Hepatocyte (in vitro differentiated cells): Measurements from ENCODE around the gene TTBK1. TPM values are rescaled to one million over a fixed set of nuclear protein-coding genes. Genes with fewer than 3 reads are reported as not detected.

Experiments used
- DNase-seq: peaks from one replicate; pipeline ENCODE4 v3.0.0-alpha.2; 2016; ENCODE audit warnings: low spot score
- H2AFZ ChIP-seq: fragments of 200-600 bp; sonication (generic); 2 replicates; pipeline ENCODE4 v1.6.0; 2016; ENCODE audit warnings: antibody characterized with exemption, mild to moderate bottlenecking
- H3K27ac ChIP-seq: fragments of 200-600 bp; sonication (generic); 2 replicates; pipeline ENCODE4 v1.5.1; 2016; ENCODE audit warnings: mild to moderate bottlenecking
- H3K27me3 ChIP-seq: fragments of 200-600 bp; sonication (generic); 2 replicates; pipeline ENCODE4 v1.6.1; 2016
- H3K36me3 ChIP-seq: fragments of 200-600 bp; sonication (generic); replicated peaks from 2 replicates; pipeline ENCODE4 v1.5.1; 2016; ENCODE audit warnings: low read depth; ENCODE audit not compliant: insufficient read depth
- H3K4me1 ChIP-seq: fragments of 200-600 bp; sonication (generic); 2 replicates; pipeline ENCODE4 v1.5.1; 2016; ENCODE audit warnings: mild to moderate bottlenecking, moderate library complexity; ENCODE audit not compliant: insufficient read depth
- H3K4me2 ChIP-seq: fragments of 200-600 bp; sonication (generic); 2 replicates; pipeline ENCODE4 v1.6.0; 2016
- H3K4me3 ChIP-seq: fragments of 200-600 bp; sonication (generic); 2 replicates; pipeline ENCODE4 v1.5.1; 2016; ENCODE audit warnings: mild to moderate bottlenecking
- H3K79me2 ChIP-seq: fragments of 200-600 bp; sonication (generic); 2 replicates; pipeline ENCODE4 v1.6.0; 2017; ENCODE audit warnings: mild to moderate bottlenecking
- H3K9me2 ChIP-seq: fragments of 200-600 bp; sonication (generic); replicated peaks from 2 replicates; pipeline ENCODE4 v1.6.0; 2017; ENCODE audit warnings: mild to moderate bottlenecking; ENCODE audit not compliant: insufficient read depth
- H3K9me3 ChIP-seq: fragments of 200-600 bp; sonication (generic); 2 replicates; pipeline ENCODE4 v1.5.1; 2016; ENCODE audit warnings: low read depth, mild to moderate bottlenecking
- H4K20me1 ChIP-seq: fragments of 200-600 bp; sonication (generic); 2 replicates; pipeline ENCODE4 v1.6.0; 2016; ENCODE audit warnings: mild to moderate bottlenecking; ENCODE audit not compliant: insufficient read depth, poor library complexity, severe bottlenecking
- EZH2 ChIP-seq: fragments of 200-600 bp; sonication (generic); IDR thresholded peaks from 2 replicates; pipeline ENCODE4 v1.6.1; 2016; ENCODE audit warnings: antibody characterized with exemption, mild to moderate bottlenecking, borderline replicate concordance
- EZH2phosphoT487 ChIP-seq: fragments of 200-600 bp; sonication (generic); IDR thresholded peaks from one replicate; pipeline ENCODE4 v1.6.1; 2018; ENCODE audit warnings: antibody characterized with exemption, mild to moderate bottlenecking, low read depth, moderate library complexity; ENCODE audit not compliant: unreplicated experiment, severe bottlenecking
- WGBS: methylation state at CpG from one replicate; pipeline ENCODE4 v1.1.6; 2016; ENCODE audit warnings: low lambda C conversion rate; ENCODE audit errors: missing lambda C conversion rate; 5-methylcytosine and 5-hydroxymethylcytosine counted together
- polyA plus RNA-seq: library from polyadenylated mRNA; unstranded; fragments of >200 nt; fragmentation: Nextera tagmentation; extraction: Ambion mirVana; gene quantifications from 2 replicates; pipeline ENCODE4 v1.2.1, GENCODE V29; 2016
- total RNA-seq: library from RNA; depleted of rRNA; stranded (reverse); fragments of >200 nt; gene quantifications from 2 replicates; pipeline ENCODE4 v1.2.3, GENCODE V29; 2014
- TF ChIP-seq, protein P1 (sequence below): fragments of 200-600 bp; sonication (generic); IDR thresholded peaks from 2 replicates; pipeline ENCODE4 v1.5.1; 2016; ENCODE audit warnings: antibody characterized with exemption, mild to moderate bottlenecking; ENCODE audit not compliant: poor library complexity

The TTBK1 gene
- total and polyA plus RNA-seq, 2 experiments from 2014 or later, result 0.34 to 1.1 TPM

DNA sequence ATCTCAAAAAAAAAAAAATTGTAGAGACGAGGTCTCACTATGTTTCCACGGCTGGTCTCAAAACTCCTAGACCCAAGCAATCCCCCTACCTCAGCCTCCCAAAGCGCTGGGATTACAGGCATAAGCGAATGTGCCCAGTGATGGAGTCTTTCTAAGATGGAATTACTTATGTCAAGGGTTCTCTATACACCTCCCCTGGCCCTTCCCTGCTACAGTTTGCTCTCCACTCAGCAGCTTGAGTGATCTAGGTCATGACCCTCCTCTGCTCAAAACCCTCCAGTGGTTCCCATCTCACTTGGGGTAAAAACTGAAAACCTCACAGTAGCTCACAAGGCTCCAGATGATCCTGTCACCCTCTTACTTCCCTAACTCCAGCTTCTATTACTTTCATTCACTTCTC is 12.2 kb upstream of the TTBK1 start:
- Histone ChIP-seq H3K79me2 (peaks cover 8% of the 10 kb centered on the region), H3K4me2 (no peak overlapping the region), H3K9me2 (no peaks in the 10 kb centered on the region), H3K27me3 (no peaks in the 10 kb centered on the region), H3K36me3 (no peaks in the 10 kb centered on the region), H4K20me1 (no peaks in the 10 kb centered on the region), H3K4me3 (no peak overlapping the region), H3K9me3 (no peaks in the 10 kb centered on the region), H2AFZ (no peak overlapping the region), H3K27ac (no peak overlapping the region), H3K4me1 (no peaks in the 10 kb centered on the region)
- no peak for DNase-seq
- whole genome bisulfite sequencing, result 89% methylated on average over 4 of the region's 4 CpGs
- TF ChIP-seq EZH2phosphoT487 (no peak), EZH2 (no peak)
- TF ChIP-seq, protein P1, sequence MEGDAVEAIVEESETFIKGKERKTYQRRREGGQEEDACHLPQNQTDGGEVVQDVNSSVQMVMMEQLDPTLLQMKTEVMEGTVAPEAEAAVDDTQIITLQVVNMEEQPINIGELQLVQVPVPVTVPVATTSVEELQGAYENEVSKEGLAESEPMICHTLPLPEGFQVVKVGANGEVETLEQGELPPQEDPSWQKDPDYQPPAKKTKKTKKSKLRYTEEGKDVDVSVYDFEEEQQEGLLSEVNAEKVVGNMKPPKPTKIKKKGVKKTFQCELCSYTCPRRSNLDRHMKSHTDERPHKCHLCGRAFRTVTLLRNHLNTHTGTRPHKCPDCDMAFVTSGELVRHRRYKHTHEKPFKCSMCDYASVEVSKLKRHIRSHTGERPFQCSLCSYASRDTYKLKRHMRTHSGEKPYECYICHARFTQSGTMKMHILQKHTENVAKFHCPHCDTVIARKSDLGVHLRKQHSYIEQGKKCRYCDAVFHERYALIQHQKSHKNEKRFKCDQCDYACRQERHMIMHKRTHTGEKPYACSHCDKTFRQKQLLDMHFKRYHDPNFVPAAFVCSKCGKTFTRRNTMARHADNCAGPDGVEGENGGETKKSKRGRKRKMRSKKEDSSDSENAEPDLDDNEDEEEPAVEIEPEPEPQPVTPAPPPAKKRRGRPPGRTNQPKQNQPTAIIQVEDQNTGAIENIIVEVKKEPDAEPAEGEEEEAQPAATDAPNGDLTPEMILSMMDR, result no peak

- H3K79me2 ChIP-seq, result peaks cover 8% of the 10 kb centered on the region
These were observed 11.4 kb upstream of the TTBK1 start for GRCh38 chr6:43231735-43232450.

DNA sequence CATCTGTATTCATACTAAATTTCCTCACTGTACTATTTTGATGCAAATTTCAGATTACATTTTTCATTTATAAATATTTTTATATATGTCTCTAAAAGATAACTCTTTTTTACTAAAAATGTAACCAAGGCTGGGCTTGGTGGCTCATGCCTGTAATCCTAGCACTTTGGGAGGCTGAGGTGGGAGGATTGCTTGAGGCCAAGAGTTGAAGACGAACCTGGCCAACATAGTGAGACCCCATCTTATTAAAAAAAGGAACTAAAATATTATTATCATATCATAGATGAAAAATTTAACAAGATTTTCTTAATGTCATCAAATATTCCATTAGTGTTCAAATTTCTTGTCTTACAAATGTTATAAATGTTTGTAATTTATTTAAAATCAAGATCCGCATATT is 7.4 kb upstream of the TTBK1 start:
- H3K4me1 ChIP-seq, result no peaks in the 10 kb centered on the region
- no peaks in the 10 kb centered on the region for H3K36me3 ChIP-seq
- no peak overlapping the region for H3K4me2 ChIP-seq
- H3K79me2 ChIP-seq, result no peaks in the 10 kb centered on the region
- TF ChIP-seq EZH2phosphoT487, result no peak
- TF ChIP-seq EZH2, result no peak
- TF ChIP-seq, protein P1, result no peak
- H3K27me3 ChIP-seq, result peaks cover 14% of the 10 kb centered on the region
- no peak overlapping the region for H2AFZ ChIP-seq
- no peaks in the 10 kb centered on the region for H4K20me1 ChIP-seq
- no peak overlapping the region for H3K27ac ChIP-seq
- H3K9me2 ChIP-seq, result no peaks in the 10 kb centered on the region
- 91% methylated on average over 2 of the region's 2 CpGs for WGBS
- H3K9me3 ChIP-seq, result no peaks in the 10 kb centered on the region
- no peak for DNase-seq
- H3K4me3 ChIP-seq, result no peak overlapping the region

More at GRCh38 chr6:43231735-43232450, 11.4 kb upstream of the TTBK1 start:
- Histone ChIP-seq H3K9me2 (no peaks in the 10 kb centered on the region), H3K36me3 (no peaks in the 10 kb centered on the region), H4K20me1 (no peaks in the 10 kb centered on the region), H3K9me3 (no peaks in the 10 kb centered on the region), H3K4me3 (no peak overlapping the region), H2AFZ (no peak overlapping the region), H3K27ac (no peak overlapping the region), H3K27me3 (no peaks in the 10 kb centered on the region), H3K4me2 (no peak overlapping the region), H3K4me1 (no peaks in the 10 kb centered on the region)
- TF ChIP-seq EZH2 (no peak), EZH2phosphoT487 (no peak)
- TF ChIP-seq, protein P1, result no peak
- no peak for DNase-seq
- 77% methylated on average over 2 of the region's 3 CpGs for WGBS
